HCT116 (cell line): Measurements from ENCODE around the gene M1AP. TPM values are rescaled to one million over a fixed set of nuclear protein-coding genes. Genes with fewer than 3 reads are reported as not detected.

Experiments used
- ATAC-seq: fragments of 200-7000 bp; cut with Tn5 transposase; 2 replicates; pipeline ENCODE4 v1.9.1; 2020; ENCODE audit warnings: mild to moderate bottlenecking, moderate library complexity
- BruUV-seq: library from RNA; stranded (reverse); fragments of 400-500 nt; replicated peaks from 2 replicates; lab custom pipeline; 2021; lab: Mats Ljungman, UMichigan
- CTCF ChIA-PET: fragments of 300-600 bp; sonication (Branson Sonifier 250); formaldehyde crosslinking; loops from one replicate; lab custom pipeline; 2021; ENCODE audit warnings: antibody characterized with exemption; lab: Charles Lee
- POLR2A ChIA-PET: fragments of 300-600, 350-600 bp; sonication (Branson Sonifier 250); formaldehyde crosslinking; loops from one replicate; lab custom pipeline; 2021; ENCODE audit warnings: antibody characterized with exemption; lab: Charles Lee
- RAD21 ChIA-PET, 2 experiments: fragments of 300-600 bp; sonication (Branson Sonifier 250); formaldehyde crosslinking; loops; one replicate each; lab custom pipeline; 2023; ENCODE audit warnings: low total read pairs in 2 of 2; ENCODE audit not compliant: uncharacterized antibody in 2 of 2, unreplicated experiment in 2 of 2, low non-redundant PET in 1 of 2; lab: Charles Lee
- DNase-seq: peaks from one replicate; pipeline ENCODE4 v3.0.0-alpha.2; 2010; ENCODE audit warnings: low read depth, low spot score
- H2AFZ ChIP-seq: fragments of 200-600 bp; shearing (Covaris generic), sonication (generic); 2 replicates; pipeline ENCODE4 v1.6.1; 2017; ENCODE audit warnings: low read depth, mixed run types, mixed read lengths, antibody characterized with exemption, low read length; ENCODE audit not compliant: poor library complexity, severe bottlenecking
- H3K27ac ChIP-seq: 2 replicates; pipeline ENCODE4 v1.5.1; 2012; ENCODE audit warnings: low read depth, low read length
- H3K27me3 ChIP-seq: fragments of 200-600 bp; sonication (generic); 2 replicates; pipeline ENCODE4 v1.6.1; 2016; ENCODE audit warnings: mixed run types, low read length, mixed read lengths; ENCODE audit not compliant: insufficient read depth
- H3K36me3 ChIP-seq, 2 experiments: fragments of 200-500 bp in 1 of 2; fragments of 200-600 bp in 1 of 2; sonication (Bioruptor generic) in 1 of 2; sonication (generic) in 1 of 2; 2 replicates each; pipeline versions ENCODE4 v1.5.1 to v1.6.1; 2014 to 2016; ENCODE audit warnings: low read length in 2 of 2, inconsistent platforms in 1 of 2, mixed read lengths in 1 of 2, mixed run types in 1 of 2; ENCODE audit not compliant: insufficient read depth in 2 of 2, control insufficient read depth in 1 of 2
- H3K4me1 ChIP-seq, 2 experiments: fragments of 200-600 bp in 1 of 2; sonication (generic) in 1 of 2; 2 replicates each; pipeline versions ENCODE4 v1.5.1 to v1.6.1; 2012 to 2017; ENCODE audit warnings: low read length in 2 of 2, inconsistent platforms in 1 of 2, mild to moderate bottlenecking in 1 of 2, mixed read lengths in 1 of 2, mixed run types in 1 of 2, moderate library complexity in 1 of 2; ENCODE audit not compliant: insufficient read depth in 2 of 2, control insufficient read depth in 1 of 2
- H3K4me2 ChIP-seq: fragments of 200-600 bp; sonication (generic); 2 replicates; pipeline ENCODE4 v1.6.1; 2017; ENCODE audit warnings: mixed run types, low read length, mixed read lengths
- H3K4me3 ChIP-seq, 2 experiments: fragments of 200-600 bp in 1 of 2; sonication (generic) in 1 of 2; replicated peaks in 1 of 2; 2 replicates each; pipeline ENCODE4 v1.5.1; 2011 to 2016; ENCODE audit warnings: low read length in 2 of 2, control low read depth in 1 of 2, low read depth in 1 of 2, mild to moderate bottlenecking in 1 of 2, mixed read lengths in 1 of 2, mixed run types in 1 of 2
- H3K79me2 ChIP-seq: fragments of 200-600 bp; sonication (generic); 2 replicates; pipeline ENCODE4 v1.6.1; 2017; ENCODE audit warnings: mild to moderate bottlenecking, mixed run types, low read length, moderate library complexity, mixed read lengths; ENCODE audit not compliant: insufficient read depth
- H3K9ac ChIP-seq: fragments of 200-600 bp; sonication (generic); 2 replicates; pipeline ENCODE4 v1.6.1; 2016; ENCODE audit warnings: low read length, mixed read lengths
- H3K9me2 ChIP-seq: fragments of 200-600 bp; sonication (generic), shearing (Covaris generic); 2 replicates; pipeline ENCODE4 v1.6.1; 2017; ENCODE audit warnings: mixed run types, mild to moderate bottlenecking, moderate library complexity; ENCODE audit not compliant: insufficient read depth
- H3K9me3 ChIP-seq, 2 experiments: fragments of 200-500 bp in 1 of 2; fragments of 200-600 bp in 1 of 2; sonication (Bioruptor generic) in 1 of 2; sonication (generic) in 1 of 2; 2 replicates each; pipeline ENCODE4 v1.6.1; 2014 to 2017; ENCODE audit warnings: low read length in 2 of 2, mixed read lengths in 2 of 2, inconsistent platforms in 1 of 2, low read depth in 1 of 2, mild to moderate bottlenecking in 1 of 2, mixed run types in 1 of 2, moderate library complexity in 1 of 2; ENCODE audit not compliant: control insufficient read depth in 1 of 2, insufficient read depth in 1 of 2
- H4K20me1 ChIP-seq: fragments of 200-600 bp; sonication (generic), shearing (Covaris generic); 2 replicates; pipeline ENCODE4 v1.6.1; 2017; ENCODE audit warnings: mixed run types, mild to moderate bottlenecking, moderate library complexity; ENCODE audit not compliant: insufficient read depth
- ATF3 ChIP-seq: IDR thresholded peaks from 2 replicates; pipeline ENCODE4 v1.6.1; 2012
- CBX3 ChIP-seq: IDR thresholded peaks from 2 replicates; pipeline ENCODE4 v1.6.1; 2012; ENCODE audit warnings: low read depth
- CEBPB ChIP-seq: IDR thresholded peaks from 2 replicates; pipeline ENCODE4 v1.6.1; 2012; ENCODE audit warnings: low read depth
- EGR1 ChIP-seq: IDR thresholded peaks from 2 replicates; pipeline ENCODE4 v1.6.1; 2012; ENCODE audit warnings: low read depth
- ELF1 ChIP-seq: IDR thresholded peaks from 2 replicates; pipeline ENCODE4 v1.6.1; 2012; ENCODE audit warnings: low read depth, borderline replicate concordance
- EZH2 ChIP-seq: fragments of 200-600 bp; sonication (generic); IDR thresholded peaks from 2 replicates; pipeline ENCODE4 v1.6.1; 2017; ENCODE audit warnings: antibody characterized with exemption, mixed run types
- FOSL1 ChIP-seq: IDR thresholded peaks from 2 replicates; pipeline ENCODE4 v1.6.1; 2012; ENCODE audit warnings: low read depth
- POLR2AphosphoS5 ChIP-seq: IDR thresholded peaks from 2 replicates; pipeline ENCODE4 v1.6.1; 2011; ENCODE audit warnings: mild to moderate bottlenecking, low read depth, low read length, moderate library complexity
- RAD21 ChIP-seq: IDR thresholded peaks from 2 replicates; pipeline ENCODE4 v1.6.1; 2012; ENCODE audit warnings: low read depth, mild to moderate bottlenecking
- REST ChIP-seq: IDR thresholded peaks from 2 replicates; pipeline ENCODE4 v1.6.1; 2012; ENCODE audit warnings: low read depth
- SP1 ChIP-seq: IDR thresholded peaks from 2 replicates; pipeline ENCODE4 v1.6.1; 2012; ENCODE audit warnings: low read depth
- SRF ChIP-seq: IDR thresholded peaks from 2 replicates; pipeline ENCODE4 v1.6.1; 2012; ENCODE audit warnings: low read depth
- TCF7L2 ChIP-seq: IDR thresholded peaks from 2 replicates; pipeline ENCODE4 v1.7.0; 2011; ENCODE audit warnings: borderline replicate concordance, inconsistent platforms; ENCODE audit not compliant: insufficient read depth, insufficient read length; ENCODE audit errors: extremely low read depth
- ZFX ChIP-seq: fragments of 450-650 bp; IDR thresholded peaks from 2 replicates; pipeline ENCODE4 v1.6.1; 2017
- ZNF274 ChIP-seq: fragments of 200-500 bp; sonication (Bioruptor generic); IDR thresholded peaks from 2 replicates; pipeline ENCODE4 v1.6.1; 2014; ENCODE audit warnings: mild to moderate bottlenecking, low read depth, low read length, inconsistent platforms
- intact Hi-C: fragments of 100-400 bp; cut with micrococcal nuclease; formaldehyde crosslinking; loops from 2 replicates; pipeline ENCODE4 v1.10.0; 2022
- total RNA-seq: library from RNA; stranded (reverse); gene quantifications from one replicate; pipeline ENCODE4 v1.2.1, GENCODE V29; 2021; ENCODE audit not compliant: unreplicated experiment
- TF ChIP-seq, protein P1 (sequence below), 3 experiments: fragments of 200-600 bp in 1 of 3; sonication (generic) in 1 of 3; IDR thresholded peaks in 2 of 3; conservative IDR thresholded peaks in 1 of 3; 2 replicates each; pipeline ENCODE4 v1.5.1; 2012 to 2017; ENCODE audit warnings: low read depth in 2 of 3, low read length in 2 of 3, antibody characterized with exemption in 1 of 3, borderline replicate concordance in 1 of 3, control low read depth in 1 of 3, mild to moderate bottlenecking in 1 of 3, mixed read lengths in 1 of 3, mixed run types in 1 of 3, moderate library complexity in 1 of 3; ENCODE audit not compliant: insufficient read depth in 1 of 3
- TF ChIP-seq, protein P2 (sequence below): IDR thresholded peaks from 2 replicates; pipeline ENCODE4 v1.6.1; 2012
- TF ChIP-seq, protein P3 (sequence below): IDR thresholded peaks from 2 replicates; pipeline ENCODE4 v1.6.1; 2011; ENCODE audit warnings: mild to moderate bottlenecking, low read length, moderate library complexity; ENCODE audit not compliant: insufficient replicate concordance; ENCODE audit errors: extremely low read depth

M1AP gene
- total RNA-seq, 1 experiment from 2014 or later, result 28.2 TPM

- ChIA-PET RAD21 (no interaction called here), POLR2A (interaction anchor here (1.0 kb wide), 1 partner anchor 12 kb away, joined by 3 read pairs; no protein-coding TSS in a partner anchor)
- DNase-seq, result no peak
Measured at GRCh38 chr2:74542978-74543377, 105.2 kb downstream of the M1AP start.

More at GRCh38 chr2:74542978-74543377, 105.2 kb downstream of the M1AP start:
- H3K9me2 ChIP-seq, result no peaks in the 10 kb centered on the region
- no peaks in the 10 kb centered on the region for H3K79me2 ChIP-seq
- peaks cover 0 to 1% of the 10 kb centered on the region in 2 experiments; a peak in 3 of 4 replicates for H3K4me1 ChIP-seq
- no peak overlapping the region for H2AFZ ChIP-seq
- no peaks in the 10 kb centered on the region for H4K20me1 ChIP-seq
- no peak overlapping the region for H3K9ac ChIP-seq
- no peak overlapping the region for H3K27ac ChIP-seq
- no peaks in the 10 kb centered on the region for H3K36me3 ChIP-seq
- TF ChIP-seq TCF7L2 (no peak), POLR2AphosphoS5 (no peak), ZNF274 (no peak), ZFX (no peak), CBX3 (no peak), SP1 (no peak), REST (no peak), ELF1 (no peak), ATF3 (no peak), CEBPB (no peak), RAD21 (no peak), SRF (no peak), EZH2 (no peak), FOSL1 (no peak), EGR1 (no peak)
- TF ChIP-seq, protein P1, sequence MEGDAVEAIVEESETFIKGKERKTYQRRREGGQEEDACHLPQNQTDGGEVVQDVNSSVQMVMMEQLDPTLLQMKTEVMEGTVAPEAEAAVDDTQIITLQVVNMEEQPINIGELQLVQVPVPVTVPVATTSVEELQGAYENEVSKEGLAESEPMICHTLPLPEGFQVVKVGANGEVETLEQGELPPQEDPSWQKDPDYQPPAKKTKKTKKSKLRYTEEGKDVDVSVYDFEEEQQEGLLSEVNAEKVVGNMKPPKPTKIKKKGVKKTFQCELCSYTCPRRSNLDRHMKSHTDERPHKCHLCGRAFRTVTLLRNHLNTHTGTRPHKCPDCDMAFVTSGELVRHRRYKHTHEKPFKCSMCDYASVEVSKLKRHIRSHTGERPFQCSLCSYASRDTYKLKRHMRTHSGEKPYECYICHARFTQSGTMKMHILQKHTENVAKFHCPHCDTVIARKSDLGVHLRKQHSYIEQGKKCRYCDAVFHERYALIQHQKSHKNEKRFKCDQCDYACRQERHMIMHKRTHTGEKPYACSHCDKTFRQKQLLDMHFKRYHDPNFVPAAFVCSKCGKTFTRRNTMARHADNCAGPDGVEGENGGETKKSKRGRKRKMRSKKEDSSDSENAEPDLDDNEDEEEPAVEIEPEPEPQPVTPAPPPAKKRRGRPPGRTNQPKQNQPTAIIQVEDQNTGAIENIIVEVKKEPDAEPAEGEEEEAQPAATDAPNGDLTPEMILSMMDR (IDR thresholded peaks at IDR 0.05 in 2 of 3, conservative IDR thresholded peaks at IDR 0.05 in 1 of 3; ENCODE audit: borderline replicate concordance in 1 of 3, insufficient read depth in 1 of 3, low read depth in 2 of 3, low read length in 2 of 3), result no peak
- TF ChIP-seq, protein P2, sequence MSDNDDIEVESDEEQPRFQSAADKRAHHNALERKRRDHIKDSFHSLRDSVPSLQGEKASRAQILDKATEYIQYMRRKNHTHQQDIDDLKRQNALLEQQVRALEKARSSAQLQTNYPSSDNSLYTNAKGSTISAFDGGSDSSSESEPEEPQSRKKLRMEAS, result no peak
- TF ChIP-seq, protein P3, sequence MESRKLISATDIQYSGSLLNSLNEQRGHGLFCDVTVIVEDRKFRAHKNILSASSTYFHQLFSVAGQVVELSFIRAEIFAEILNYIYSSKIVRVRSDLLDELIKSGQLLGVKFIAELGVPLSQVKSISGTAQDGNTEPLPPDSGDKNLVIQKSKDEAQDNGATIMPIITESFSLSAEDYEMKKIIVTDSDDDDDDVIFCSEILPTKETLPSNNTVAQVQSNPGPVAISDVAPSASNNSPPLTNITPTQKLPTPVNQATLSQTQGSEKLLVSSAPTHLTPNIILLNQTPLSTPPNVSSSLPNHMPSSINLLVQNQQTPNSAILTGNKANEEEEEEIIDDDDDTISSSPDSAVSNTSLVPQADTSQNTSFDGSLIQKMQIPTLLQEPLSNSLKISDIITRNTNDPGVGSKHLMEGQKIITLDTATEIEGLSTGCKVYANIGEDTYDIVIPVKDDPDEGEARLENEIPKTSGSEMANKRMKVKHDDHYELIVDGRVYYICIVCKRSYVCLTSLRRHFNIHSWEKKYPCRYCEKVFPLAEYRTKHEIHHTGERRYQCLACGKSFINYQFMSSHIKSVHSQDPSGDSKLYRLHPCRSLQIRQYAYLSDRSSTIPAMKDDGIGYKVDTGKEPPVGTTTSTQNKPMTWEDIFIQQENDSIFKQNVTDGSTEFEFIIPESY, result no peak
- TF ChIP-seq, all 23 proteins: peak for 0
- BruUV-seq, result no TSS peak
- intact Hi-C loops, result no loop called here
- Histone ChIP-seq H3K4me2 (no peak overlapping the region), H3K9me3 (no peaks in the 10 kb centered on the region), H3K4me3 (no peak overlapping the region), H3K27me3 (no peaks in the 10 kb centered on the region)
- no peak for ATAC-seq
- CTCF ChIA-PET, result no interaction called here
